WERI-Rb-1 (cell line): ENCODE data around the gene COL15A1.
"Not testable (repeated sequence)": the region's sequence is repeated elsewhere in the genome, so short reads cannot be mapped to it uniquely, and the experiment has no call there.

Source experiments
- DNase-seq: peaks from one replicate; pipeline ENCODE4 v3.0.0-alpha.2; 2020
- H3K27ac ChIP-seq: fragments of 250-450 bp; sonication (Bioruptor Pico); 2 replicates; pipeline ENCODE4 v1.5.1; 2020; ENCODE audit warnings: mild to moderate bottlenecking, moderate library complexity
- H3K27me3 ChIP-seq: fragments of 250-450 bp; sonication (Bioruptor Pico); 2 replicates; pipeline ENCODE4 v1.5.1; 2021; ENCODE audit warnings: mild to moderate bottlenecking, low read depth, moderate library complexity; ENCODE audit not compliant: insufficient read depth, severe bottlenecking
- H3K36me3 ChIP-seq: fragments of 250-450 bp; sonication (Bioruptor Pico); 2 replicates; pipeline ENCODE4 v1.5.1; 2020; ENCODE audit warnings: mild to moderate bottlenecking, moderate library complexity
- H3K4me3 ChIP-seq: 2 replicates; pipeline ENCODE4 v1.5.1; 2011; ENCODE audit warnings: low read depth, mild to moderate bottlenecking, control low read depth, low read length
- H3K9me3 ChIP-seq: fragments of 250-450 bp; sonication (Bioruptor Pico); 2 replicates; pipeline ENCODE4 v1.5.1; 2021; ENCODE audit warnings: mild to moderate bottlenecking, moderate library complexity; ENCODE audit not compliant: severe bottlenecking
- TF ChIP-seq, protein P1 (sequence below): IDR thresholded peaks from 2 replicates; pipeline ENCODE4 v1.5.1; 2011; ENCODE audit warnings: low read depth, mild to moderate bottlenecking, control low read depth, inconsistent platforms, low read length

COL15A1 gene

DNA sequence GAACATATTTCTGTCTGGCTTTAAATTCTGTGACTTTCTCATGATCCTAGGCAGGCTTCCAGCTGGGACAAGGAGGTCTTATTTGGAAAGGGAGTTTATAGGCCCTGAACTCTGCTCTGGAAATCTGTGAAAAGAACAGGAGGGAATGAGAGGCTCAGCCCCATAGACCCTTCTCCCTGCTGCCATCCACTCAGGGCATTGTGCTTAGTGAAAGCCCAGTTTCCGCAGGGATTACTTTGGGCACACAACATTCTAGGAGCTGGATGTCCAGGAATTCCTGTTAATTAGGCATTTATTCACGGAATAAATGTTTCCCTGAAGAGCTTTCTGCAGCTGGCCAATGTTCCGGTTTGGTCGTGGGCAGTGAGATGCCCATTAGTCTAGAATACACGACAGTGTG, 32.7 kb upstream of the COL15A1 start:
- Histone ChIP-seq H3K4me3 (no peak overlapping the region), H3K9me3 (no peaks in the 10 kb centered on the region), H3K36me3 (no peaks in the 10 kb centered on the region), H3K27ac (no peak overlapping the region), H3K27me3 (no peaks in the 10 kb centered on the region)
- TF ChIP-seq, protein P1, sequence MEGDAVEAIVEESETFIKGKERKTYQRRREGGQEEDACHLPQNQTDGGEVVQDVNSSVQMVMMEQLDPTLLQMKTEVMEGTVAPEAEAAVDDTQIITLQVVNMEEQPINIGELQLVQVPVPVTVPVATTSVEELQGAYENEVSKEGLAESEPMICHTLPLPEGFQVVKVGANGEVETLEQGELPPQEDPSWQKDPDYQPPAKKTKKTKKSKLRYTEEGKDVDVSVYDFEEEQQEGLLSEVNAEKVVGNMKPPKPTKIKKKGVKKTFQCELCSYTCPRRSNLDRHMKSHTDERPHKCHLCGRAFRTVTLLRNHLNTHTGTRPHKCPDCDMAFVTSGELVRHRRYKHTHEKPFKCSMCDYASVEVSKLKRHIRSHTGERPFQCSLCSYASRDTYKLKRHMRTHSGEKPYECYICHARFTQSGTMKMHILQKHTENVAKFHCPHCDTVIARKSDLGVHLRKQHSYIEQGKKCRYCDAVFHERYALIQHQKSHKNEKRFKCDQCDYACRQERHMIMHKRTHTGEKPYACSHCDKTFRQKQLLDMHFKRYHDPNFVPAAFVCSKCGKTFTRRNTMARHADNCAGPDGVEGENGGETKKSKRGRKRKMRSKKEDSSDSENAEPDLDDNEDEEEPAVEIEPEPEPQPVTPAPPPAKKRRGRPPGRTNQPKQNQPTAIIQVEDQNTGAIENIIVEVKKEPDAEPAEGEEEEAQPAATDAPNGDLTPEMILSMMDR = no peak
- DNase-seq = no peak

DNA sequence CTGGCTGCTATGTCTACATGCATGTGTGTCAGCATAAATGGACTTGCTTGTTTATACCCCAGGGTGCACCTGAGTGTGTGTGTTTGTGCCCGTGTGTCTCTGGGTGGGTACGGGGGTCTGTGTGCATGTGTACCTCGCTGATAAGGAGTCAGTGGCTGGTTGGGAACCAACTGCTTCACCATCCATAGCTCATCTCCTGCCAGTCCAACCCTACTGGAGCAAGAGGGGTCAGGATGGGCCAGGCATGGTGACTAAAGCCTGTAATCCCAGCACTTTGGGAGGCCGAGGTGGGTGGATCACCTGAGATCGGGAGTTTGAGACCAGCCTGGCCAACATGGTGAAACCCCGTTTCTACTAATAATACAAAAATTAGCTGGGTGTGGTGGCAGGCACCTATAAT, 32.0 kb upstream of the COL15A1 start:
- H3K4me3 ChIP-seq, H3K9me3 ChIP-seq, H3K27me3 ChIP-seq, H3K36me3 ChIP-seq, H3K27ac ChIP-seq, DNase-seq: not testable (repeated sequence)

DNA sequence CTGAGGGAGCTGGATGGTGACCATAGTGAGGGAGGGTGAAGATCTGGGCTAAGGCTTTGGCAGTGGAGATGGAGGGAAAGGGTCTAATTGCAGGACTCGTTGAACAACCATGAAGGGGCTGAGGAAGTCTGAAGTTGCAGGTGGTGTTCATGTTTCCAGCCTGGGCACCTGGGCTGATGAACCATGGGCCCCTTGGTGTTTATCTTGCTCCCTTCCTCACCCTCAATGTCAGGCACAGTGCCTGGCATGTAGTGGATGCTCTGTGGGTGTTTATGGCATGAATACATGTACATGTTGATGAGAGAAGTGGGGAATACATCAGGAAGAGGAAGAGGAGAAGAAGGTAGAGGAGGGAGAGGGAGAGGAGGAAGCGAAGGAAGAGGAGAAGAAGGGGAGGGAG, 31.3 kb upstream of the COL15A1 start:
- Histone ChIP-seq H3K4me3 (no peak overlapping the region), H3K27me3 (no peaks in the 10 kb centered on the region), H3K27ac (no peak overlapping the region), H3K36me3 (no peaks in the 10 kb centered on the region), H3K9me3 (no peaks in the 10 kb centered on the region)
- DNase-seq = no peak
- TF ChIP-seq, protein P1 = no peak

DNA sequence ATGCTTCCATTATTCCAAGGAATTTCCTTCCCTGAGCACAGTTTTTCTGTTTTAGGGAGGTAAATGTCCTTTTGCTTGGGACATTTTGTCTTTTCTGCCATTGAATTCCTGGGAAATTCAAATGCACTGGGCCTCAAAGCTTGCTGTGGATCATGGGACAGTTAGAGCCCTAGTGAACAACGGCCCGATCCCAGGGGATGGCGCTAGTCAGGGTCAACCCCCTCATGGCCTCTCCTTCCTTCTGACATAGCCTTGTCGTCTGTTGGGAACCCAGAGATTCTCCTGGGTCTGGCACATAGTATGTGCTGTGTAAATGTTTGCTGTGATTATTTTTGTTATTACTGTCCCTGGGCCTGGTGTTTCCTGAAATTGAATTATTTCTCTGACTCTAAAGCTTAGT, 30.7 kb upstream of the COL15A1 start:
- no peaks in the 10 kb centered on the region for H3K9me3 ChIP-seq
- H3K4me3 ChIP-seq = no peak overlapping the region
- no peak for DNase-seq
- no peaks in the 10 kb centered on the region for H3K36me3 ChIP-seq
- TF ChIP-seq, protein P1 = no peak
- no peaks in the 10 kb centered on the region for H3K27me3 ChIP-seq
- H3K27ac ChIP-seq = no peak overlapping the region

DNA sequence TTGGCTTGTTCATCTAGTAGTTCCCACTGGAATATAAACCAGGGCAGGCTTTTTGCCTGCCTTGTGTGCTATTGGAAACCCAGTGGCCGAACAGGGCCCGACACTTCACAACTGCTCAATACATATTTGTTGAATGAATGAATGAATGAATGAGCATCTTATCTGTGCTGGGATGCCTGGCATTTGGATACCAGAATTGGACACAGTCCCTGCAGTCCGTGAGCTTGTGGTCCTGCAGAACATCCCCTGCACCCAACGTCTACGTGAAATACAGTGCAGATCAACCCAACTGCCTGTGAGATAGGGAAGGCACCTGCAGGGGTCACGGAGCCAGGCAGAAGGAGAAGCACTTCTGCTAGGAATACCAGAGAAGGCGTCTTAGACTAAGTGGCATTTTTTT, 30.0 kb upstream of the COL15A1 start:
- Histone ChIP-seq H3K27me3 (no peaks in the 10 kb centered on the region), H3K27ac (no peak overlapping the region), H3K36me3 (no peaks in the 10 kb centered on the region), H3K9me3 (no peaks in the 10 kb centered on the region), H3K4me3 (no peak overlapping the region)
- no peak for DNase-seq
- TF ChIP-seq, protein P1 = no peak

DNA sequence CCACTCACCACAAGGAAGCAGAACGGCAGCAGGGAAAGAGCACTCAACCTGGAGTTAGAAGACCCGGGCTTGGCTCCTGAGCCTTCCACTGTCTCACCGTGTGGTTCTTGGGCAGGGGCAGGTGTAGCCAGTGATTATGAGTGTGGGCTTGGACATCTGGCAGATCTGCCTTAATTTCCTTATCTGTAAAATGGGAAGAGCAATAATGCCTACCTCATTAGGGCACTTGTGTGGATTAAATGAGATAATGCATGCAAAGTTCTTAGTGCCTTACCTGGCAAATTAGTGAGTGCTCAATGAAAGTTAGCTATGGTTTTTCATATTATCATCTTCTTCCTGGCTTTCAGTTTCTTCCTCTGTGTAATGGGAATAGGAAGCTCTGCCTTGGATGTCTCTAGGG, 28.1 kb upstream of the COL15A1 start:
- H3K4me3 ChIP-seq = no peak overlapping the region
- no peaks in the 10 kb centered on the region for H3K36me3 ChIP-seq
- H3K27ac ChIP-seq = no peak overlapping the region
- no peaks in the 10 kb centered on the region for H3K27me3 ChIP-seq
- no peak for DNase-seq
- TF ChIP-seq, protein P1 = no peak
- H3K9me3 ChIP-seq = no peaks in the 10 kb centered on the region
